Lower leg skin (tissue), 4 donors: ENCODE measurements around the gene SUZ12. TPM values are rescaled to one million over a fixed set of nuclear protein-coding genes. Genes with fewer than 3 reads are reported as not detected.
"Not testable (repeated sequence)": the region's sequence is repeated elsewhere in the genome, so short reads cannot be mapped to it uniquely, and the experiment has no call there.

Experiments
- DNase-seq, 2 donors: peaks; one replicate each; pipeline ENCODE4 v3.0.0-alpha.2; 2019; ENCODE audit warnings: low spot score in 2 of 2
- H3K4me3 ChIP-seq: fragments of 200-600 bp; sonication (generic); 2 replicates; pipeline ENCODE4 v1.5.1; 2017; ENCODE audit warnings: mild to moderate bottlenecking, low read depth; ENCODE audit not compliant: poor library complexity, severe bottlenecking
- CTCF ChIP-seq, 3 donors: fragments of 450-650 bp; IDR thresholded peaks; one replicate each; pipeline ENCODE4 v1.5.1; 2016; ENCODE audit warnings: antibody characterized with exemption in 3 of 3, mild to moderate bottlenecking in 3 of 3, moderate library complexity in 2 of 3
- POLR2A ChIP-seq, 2 donors: fragments of 450-650 bp; IDR thresholded peaks; one replicate each; pipeline ENCODE4 v1.6.1; 2016 to 2017; ENCODE audit warnings: antibody characterized with exemption in 2 of 2, mild to moderate bottlenecking in 1 of 2, moderate library complexity in 1 of 2
- WGBS, 2 donors: methylation state at CpG; one replicate each; pipeline ENCODE4 v1.1.5; 2018; 5-methylcytosine and 5-hydroxymethylcytosine counted together
- intact Hi-C: fragments of 100-400 bp; cut with DNase I; formaldehyde crosslinking; loops from one replicate; pipeline ENCODE4 v1.15.0; 2023; ENCODE audit warnings: low total_unique reads
- total RNA-seq, 4 donors: library from RNA; depleted of rRNA; stranded (reverse); fragments of >200 nt; gene quantifications; one replicate each; pipeline ENCODE4 v1.1.0, GENCODE V29; 2016

SUZ12 gene
- total RNA-seq, 4 donors from 2014 or later = 14.1 to 15.9 (median 14.4) TPM

GRCh38 chr17:31967648-31968047 lies 30.8 kb downstream of the SUZ12 start:
- intact Hi-C loops = no loop called here
- TF ChIP-seq POLR2A (IDR thresholded peaks at IDR 0.05) (no peak), CTCF (IDR thresholded peaks at IDR 0.05) (no peak)
- DNase-seq = peak in 1 of 2 donors; percentile 37
- WGBS, 2 donors = 83 to 84% methylated on average over 3 of the region's 3 CpGs
- H3K4me3 ChIP-seq = no peak overlapping the region

GRCh38 chr17:31970416-31970815 lies 33.6 kb downstream of the SUZ12 start:
- H3K4me3 ChIP-seq, intact Hi-C loops: not testable (repeated sequence)
- WGBS, 2 donors = 89 to 91% methylated on average over 5 of the region's 5 CpGs
- peak in 1 of 2 donors; percentile 15 for DNase-seq

- DNase-seq, H3K4me3 ChIP-seq, intact Hi-C loops: not testable (repeated sequence)
- WGBS, 2 donors = 95 to 97% methylated on average over 14 of the region's 14 CpGs
Measured at GRCh38 chr17:31974269-31975071, 37.7 kb downstream of the SUZ12 start.

GRCh38 chr17:31975391-31975790 lies 38.6 kb downstream of the SUZ12 start:
- H3K4me3 ChIP-seq, DNase-seq, intact Hi-C loops: not testable (repeated sequence)
- 86% methylated on average over 5 of the region's 5 CpGs for WGBS, 2 donors

GRCh38 chr17:31991821-31992220 lies 55.0 kb downstream of the SUZ12 start:
- intact Hi-C loops, H3K4me3 ChIP-seq, DNase-seq: not testable (repeated sequence)
- 95 to 96% methylated on average over 8 of the region's 8 CpGs for WGBS, 2 donors

GRCh38 chr17:31997005-31997404 lies 60.2 kb downstream of the SUZ12 start:
- WGBS, 2 donors = 94 to 96% methylated on average over 6 of the region's 6 CpGs
- intact Hi-C loops = no loop called here
- TF ChIP-seq POLR2A (IDR thresholded peaks at IDR 0.05) = no peak
- TF ChIP-seq CTCF (IDR thresholded peaks at IDR 0.05) = no peak

GRCh38 chr17:32006957-32007462 lies 70.2 kb downstream of the SUZ12 start, which contains the start of gene LRRC37B:
Gene LRRC37B, plus strand, starts transcription at chr17:32007383. Its CDS starts 14,010 bp downstream, at chr17:32021393.
- TF ChIP-seq POLR2A (IDR thresholded peaks at IDR 0.05) = no peak
- peak in 1 of 3 donors; percentile 69 for TF ChIP-seq CTCF (IDR thresholded peaks at IDR 0.05)
- intact Hi-C loops = no loop called here
- peak; percentile 85 to 98 for DNase-seq
- peak within 1 kb of the TSS; percentile 98 for H3K4me3 ChIP-seq
- 0 to 1% methylated on average over 37 to 45 of the region's 51 CpGs for WGBS, 2 donors

More at GRCh38 chr17:31997005-31997404, 60.2 kb downstream of the SUZ12 start:
- no peak overlapping the region for H3K4me3 ChIP-seq
- DNase-seq = no peak
